HG02759 (cell line): Measurements from ENCODE around the gene MEF2D.

ENCODE experiments used
- ATAC-seq: cut with Tn5 transposase; IDR thresholded peaks from one replicate; pipeline ENCODE4 v1.9.1; 2021; ENCODE audit warnings: mild to moderate bottlenecking, moderate library complexity; ENCODE audit not compliant: unreplicated experiment

The MEF2D gene

GRCh38 chr1:156489166-156489934, 11.2 kb downstream of the MEF2D start:
- peak; percentile 26 for ATAC-seq

- peak; percentile 63 for ATAC-seq
These were observed 11.9 kb downstream of the MEF2D start for GRCh38 chr1:156488566-156489165.

DNA sequence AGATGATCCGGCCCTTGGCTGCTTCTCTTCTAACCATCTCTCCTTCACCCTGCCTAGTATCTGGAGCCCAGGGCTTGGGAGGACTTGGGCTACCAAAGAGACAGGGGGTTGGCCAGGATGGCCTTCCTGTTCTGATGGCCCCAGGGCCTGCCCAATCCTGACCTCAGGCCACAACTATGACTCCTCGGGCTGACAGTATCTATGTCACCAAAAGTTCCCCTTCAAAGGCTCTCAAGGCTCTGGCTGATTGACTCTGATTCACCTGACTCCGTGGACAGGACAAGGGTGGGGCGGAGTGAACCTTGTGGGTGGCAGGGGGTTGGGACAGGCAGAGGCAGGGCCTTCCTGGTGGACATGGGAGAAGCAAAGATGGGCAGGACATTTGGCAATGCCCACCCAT, 12.7 kb downstream of the MEF2D start:
- no peak for ATAC-seq

- no peak for ATAC-seq
These were observed 13.9 kb downstream of the MEF2D start for GRCh38 chr1:156486421-156487344.

DNA sequence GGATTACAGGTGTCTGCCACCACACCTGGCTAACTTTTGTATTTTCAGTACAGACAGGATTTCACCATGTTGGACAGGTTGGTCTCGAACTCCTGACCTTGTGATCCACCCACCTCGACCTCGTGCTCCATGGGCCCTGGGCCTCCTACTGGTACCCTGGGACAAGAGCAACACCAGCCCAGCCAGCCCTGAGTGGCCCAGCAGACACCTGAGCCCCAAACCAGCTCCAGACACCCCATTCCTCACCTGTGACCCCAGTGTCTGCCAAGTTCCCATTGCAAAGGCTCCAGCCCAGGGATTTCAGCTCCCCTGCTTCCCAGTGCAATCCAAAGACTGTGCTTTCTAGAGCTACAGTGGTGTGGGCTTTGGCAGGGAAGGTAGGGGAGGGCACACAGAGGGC, 14.6 kb downstream of the MEF2D start:
- no peak for ATAC-seq

GRCh38 chr1:156484480-156485058, 16.0 kb downstream of the MEF2D start:
- no peak for ATAC-seq

DNA sequence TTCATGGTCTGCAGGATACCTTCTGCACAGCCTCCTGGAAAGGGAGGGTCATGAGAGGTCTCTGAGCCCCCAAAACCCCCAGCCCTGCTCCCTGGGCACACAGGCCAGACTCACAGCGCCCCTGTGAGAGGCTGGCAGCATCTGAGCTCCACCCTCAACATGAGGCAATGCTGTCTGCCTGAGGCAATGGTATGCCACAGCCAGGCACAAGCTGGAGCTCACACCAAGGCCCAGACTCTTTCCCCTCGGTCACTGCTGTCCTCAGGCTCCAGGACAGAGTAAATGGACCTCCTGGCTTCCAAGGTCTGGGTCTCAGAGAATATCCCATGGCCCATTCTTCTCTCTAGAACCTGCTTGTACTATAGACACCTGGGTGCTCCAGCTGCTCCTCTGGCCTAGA, 17.2 kb downstream of the MEF2D start:
- ATAC-seq, result no peak

- ATAC-seq, result no peak
These were observed 18.3 kb downstream of the MEF2D start for GRCh38 chr1:156482276-156482675.

DNA sequence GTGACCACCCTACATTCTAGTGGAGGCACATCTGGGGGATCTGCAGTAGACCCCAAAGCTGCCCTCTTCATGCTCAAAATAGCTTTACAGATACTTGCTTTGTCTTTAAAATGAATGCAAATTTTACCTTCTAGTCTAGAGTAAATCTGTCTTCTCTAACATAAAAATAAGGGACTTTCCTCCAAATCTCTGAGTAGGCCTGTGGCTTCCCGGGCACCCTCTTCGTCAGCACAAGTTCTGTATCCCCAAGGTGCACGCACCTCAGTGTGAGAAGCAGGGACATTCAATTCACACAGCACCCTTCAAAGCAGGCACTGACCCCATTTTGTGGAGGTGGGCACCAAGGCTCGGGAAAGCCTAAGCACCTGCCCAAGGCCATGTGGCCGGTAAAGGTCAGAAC, 19.0 kb downstream of the MEF2D start:
- no peak for ATAC-seq

DNA sequence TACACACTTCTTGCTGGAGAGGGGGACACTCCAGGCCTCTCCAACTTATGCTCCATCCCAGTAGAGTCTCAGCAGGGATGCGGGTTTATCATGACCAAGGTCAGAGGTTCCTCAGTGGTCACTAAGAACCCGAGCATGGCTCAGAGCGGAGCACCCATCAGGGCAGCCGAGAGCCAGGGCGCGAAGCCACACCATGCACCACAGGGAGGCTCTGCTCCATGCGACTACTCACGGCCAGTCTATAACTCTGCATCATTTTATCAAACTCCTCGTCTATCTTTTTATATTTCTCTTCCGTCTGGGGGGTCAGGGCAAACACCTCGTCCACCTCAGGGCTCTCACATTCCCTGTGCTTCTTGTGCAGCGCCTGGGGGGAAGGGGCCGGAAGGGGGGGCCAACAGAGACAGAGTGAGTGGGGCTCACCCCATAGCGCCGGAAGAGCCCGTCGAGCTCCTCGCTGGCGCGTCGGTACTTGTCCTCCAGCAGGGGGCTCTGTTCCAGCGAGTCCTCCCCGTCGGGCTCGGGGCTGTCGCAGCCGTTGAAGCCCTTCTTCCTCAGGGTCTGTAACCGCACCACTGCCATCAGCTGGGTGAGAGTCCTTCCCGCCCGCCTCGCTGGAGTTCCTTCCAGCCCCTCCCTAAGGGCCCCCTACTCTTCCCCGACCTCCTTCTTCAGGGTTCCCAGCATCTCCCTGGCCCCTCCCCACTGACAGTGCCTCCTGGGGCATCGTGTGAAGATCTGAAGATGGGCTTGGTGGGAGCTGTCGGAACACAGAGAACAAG, 20.0 kb downstream of the MEF2D start:
- ATAC-seq, result no peak

- no peak for ATAC-seq
These were observed 20.6 kb downstream of the MEF2D start for GRCh38 chr1:156480016-156480370.

GRCh38 chr1:156479093-156480015, 21.2 kb downstream of the MEF2D start:
- no peak for ATAC-seq

DNA sequence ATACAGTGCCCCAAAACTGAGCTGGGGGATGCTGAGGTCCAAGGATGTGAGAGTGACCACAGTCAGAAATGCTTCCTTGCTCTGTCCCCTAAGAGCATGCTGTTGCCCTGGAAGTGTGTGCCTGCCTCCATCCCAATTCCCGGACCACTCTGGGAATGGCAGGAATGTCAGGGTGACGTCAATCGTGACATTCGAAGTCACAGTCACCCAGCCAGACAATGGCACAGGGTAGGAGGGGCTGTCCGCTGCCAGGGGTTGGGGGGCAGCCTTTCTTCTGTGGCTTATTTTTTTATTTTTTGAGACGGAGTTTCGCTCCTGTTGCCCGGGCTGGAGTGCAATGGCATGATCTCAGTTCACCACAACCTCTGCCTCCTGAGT, 22.3 kb downstream of the MEF2D start:
- no peak for ATAC-seq

GRCh38 chr1:156477526-156478249, 22.9 kb downstream of the MEF2D start:
- no peak for ATAC-seq

DNA sequence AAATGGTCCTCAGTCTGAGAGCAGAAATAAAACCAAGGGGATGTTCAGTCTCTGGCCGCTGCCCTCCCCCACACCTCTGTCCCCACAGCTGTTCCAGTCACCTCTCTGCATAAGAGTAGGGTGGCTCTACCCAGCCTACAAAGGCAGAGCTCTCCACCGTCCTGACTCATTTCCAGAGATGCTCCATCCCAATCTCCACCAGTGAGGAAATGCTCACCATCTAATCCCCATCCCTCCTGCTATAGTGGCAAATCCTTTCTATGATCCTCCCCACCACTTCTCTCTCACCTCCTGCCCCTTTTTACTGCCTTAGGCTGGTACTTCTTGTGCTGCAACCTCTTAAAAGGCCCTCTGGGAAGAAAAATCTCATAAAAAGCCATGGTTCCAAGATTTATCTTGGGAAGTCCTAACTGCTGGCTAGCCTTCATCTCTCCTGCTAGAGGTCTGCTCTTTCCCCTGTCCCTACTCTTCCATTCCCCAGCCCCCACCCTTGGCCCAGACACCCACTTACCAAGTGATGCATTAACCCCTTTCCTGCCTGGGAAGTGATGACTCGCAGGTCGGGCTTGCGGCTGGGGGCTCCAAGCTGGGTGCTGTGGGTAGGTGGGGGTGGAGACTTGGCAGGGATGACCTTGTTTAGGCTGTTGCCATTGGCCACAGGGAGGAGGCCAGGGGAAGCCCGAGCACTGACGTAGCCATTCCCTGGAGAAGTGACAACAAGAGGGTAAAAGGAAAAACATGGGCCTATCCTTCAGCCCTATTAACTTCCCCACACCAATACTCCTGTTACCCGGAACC, 23.9 kb downstream of the MEF2D start:
- no peak for ATAC-seq

DNA sequence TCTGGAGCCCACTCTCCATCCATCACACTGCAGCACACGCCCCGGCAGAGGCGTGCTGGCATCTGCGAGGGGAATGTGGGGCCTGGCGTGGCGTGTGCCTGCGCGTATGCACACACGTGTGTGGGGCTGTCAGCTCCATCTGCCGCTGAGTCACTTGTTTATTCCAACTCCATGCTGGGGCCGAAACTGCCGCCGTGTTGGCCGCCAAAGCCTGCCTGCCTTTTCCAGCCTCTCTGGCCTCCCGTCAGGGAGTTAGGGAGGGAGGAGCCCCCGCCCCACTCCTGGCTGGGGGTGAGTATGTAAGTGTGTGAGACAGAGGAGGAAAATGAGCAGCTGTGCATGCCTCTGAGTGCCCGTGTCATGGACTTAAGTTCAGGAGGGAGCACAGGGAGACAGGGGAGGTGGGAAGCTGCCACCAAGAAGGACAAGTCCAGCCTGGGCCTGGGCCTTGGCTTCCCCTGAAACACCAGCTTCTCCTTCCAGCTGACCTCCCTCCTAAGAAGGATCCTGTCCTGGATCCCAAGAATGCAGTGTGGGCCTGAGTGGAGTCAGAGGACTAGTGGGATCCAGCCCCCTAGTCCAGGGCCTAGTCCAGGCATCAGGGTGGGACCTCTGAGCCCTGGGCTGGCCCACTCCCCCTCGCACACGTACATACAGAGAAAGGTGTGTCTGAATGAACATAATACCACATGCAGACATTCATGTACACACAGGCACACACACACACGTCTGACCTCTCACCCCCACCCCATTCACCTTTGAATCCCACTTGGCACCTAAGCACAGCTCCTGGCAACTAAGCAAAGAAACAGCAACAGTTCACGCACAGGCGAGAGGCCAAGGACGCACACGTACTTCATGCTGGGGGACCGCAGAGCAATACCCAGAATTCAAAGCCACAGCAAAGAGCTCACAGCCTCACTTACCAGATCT, 24.7 kb downstream of the MEF2D start:
- ATAC-seq, result no peak

GRCh38 chr1:156474966-156475365, 25.6 kb downstream of the MEF2D start:
- ATAC-seq, result no peak
